NCI-H69 (cell line): Measurements from ENCODE around the gene NAXE.
"Not testable (repeated sequence)": the region's sequence is repeated elsewhere in the genome, so short reads cannot be mapped to it uniquely, and the experiment has no call there.

Experiments
- DNase-seq: peaks from one replicate; lab custom pipeline; 2025; lab: John Stamatoyannopoulos, UW

Gene NAXE

GRCh38 chr1:156571261-156571852, 20.2 kb upstream of the NAXE start:
- peak; percentile 33 for DNase-seq

GRCh38 chr1:156571919-156572662, 19.5 kb upstream of the NAXE start, which contains the start of gene IQGAP3:
IQGAP3 (minus strand) TSS chr1:156572565; CDS start chr1:156572529, 36 bp downstream.
- peak; percentile 94 for DNase-seq

- DNase-seq: no peak
Observed at GRCh38 chr1:156572663-156573018, 18.9 kb upstream of the NAXE start.

- DNase-seq: no peak
Observed at GRCh38 chr1:156574039-156574633, 17.4 kb upstream of the NAXE start.

- peak; percentile 94 for DNase-seq
Observed at GRCh38 chr1:156577550-156577949, 14.0 kb upstream of the NAXE start.

GRCh38 chr1:156578055-156578454, 13.5 kb upstream of the NAXE start:
- peak; percentile 91 for DNase-seq

GRCh38 chr1:156579472-156579871, 12.1 kb upstream of the NAXE start, which contains the start of gene TTC24:
TTC24 (plus strand) TSS chr1:156579723; CDS start chr1:156581365, 1,642 bp downstream.
- peak; percentile 84 for DNase-seq

GRCh38 chr1:156581661-156582387, 9.8 kb upstream of the NAXE start:
- DNase-seq: no peak

GRCh38 chr1:156582388-156583017, 9.1 kb upstream of the NAXE start:
- DNase-seq: no peak

GRCh38 chr1:156583821-156584622, 7.6 kb upstream of the NAXE start:
- DNase-seq: peak; percentile 89

GRCh38 chr1:156584813-156585212, 6.8 kb upstream of the NAXE start:
- DNase-seq: peak; percentile 77

GRCh38 chr1:156586323-156586722, 5.3 kb upstream of the NAXE start:
- peak; percentile 15 for DNase-seq

GRCh38 chr1:156586892-156587477, 4.6 kb upstream of the NAXE start:
- no peak for DNase-seq

- DNase-seq: not testable (repeated sequence)
Observed at GRCh38 chr1:156587927-156588326, 3.6 kb upstream of the NAXE start.

- DNase-seq: no peak
Observed at GRCh38 chr1:156589546-156589945, 2.0 kb upstream of the NAXE start.

- DNase-seq: no peak
Observed at GRCh38 chr1:156590326-156591180, 1.0 kb upstream of the NAXE start.

- DNase-seq: no peak
Observed at GRCh38 chr1:156591181-156591431, 470 bp upstream of the NAXE start.

GRCh38 chr1:156592158-156592909, 758 bp downstream of the NAXE start:
- DNase-seq: peak; percentile 42

GRCh38 chr1:156592910-156593660, 1.5 kb downstream of the NAXE start:
- peak; percentile 36 for DNase-seq
